Placental epithelial cell (primary cell): ENCODE results near the gene CACNG5. TPM values are rescaled to one million over a fixed set of nuclear protein-coding genes. Genes with fewer than 3 reads are reported as not detected.

ENCODE experiments used
- small RNA-seq: library from RNA; depleted of rRNA; stranded (forward); fragments of <200 nt; gene quantifications from one replicate; pipeline ENCODE3, GENCODE V24; 2012
- total RNA-seq: library from RNA; depleted of rRNA; stranded (reverse); fragments of >200 nt; gene quantifications from 2 replicates; pipeline ENCODE4 v1.2.3, GENCODE V29; 2012

CACNG5 gene
- total RNA-seq, result not detected in 2 replicates

GRCh38 chr17:66834919-66835454, at the start of gene CACNG5:
Gene CACNG5 (plus strand): TSS chr17:66835117. CDS start chr17:66877333, 42,216 bp downstream.

Small RNA genes within 50 kb of the gene (small RNA-seq; reads per million reads assigned to genes)
- gene MIR634 (not detected), gene RNA5SP446 (not detected)

Other genes with a start within 250 kb of the CACNG5 start
- 2.7 and 7.9 TPM in 2 replicates for gene CACNG4, start 129.6 kb downstream of the CACNG5 start, total RNA-seq
- gene CACNG1, start 209.4 kb downstream of the CACNG5 start, total RNA-seq, result not detected in 2 replicates